ENCODE measurements around the gene ELAC1. TPM values are rescaled to one million over a fixed set of nuclear protein-coding genes. Genes with fewer than 3 reads are reported as not detected.

Gene ELAC1
- total RNA-seq, 2 experiments from 2014 or later: 1.5 to 4.2 TPM

DNA sequence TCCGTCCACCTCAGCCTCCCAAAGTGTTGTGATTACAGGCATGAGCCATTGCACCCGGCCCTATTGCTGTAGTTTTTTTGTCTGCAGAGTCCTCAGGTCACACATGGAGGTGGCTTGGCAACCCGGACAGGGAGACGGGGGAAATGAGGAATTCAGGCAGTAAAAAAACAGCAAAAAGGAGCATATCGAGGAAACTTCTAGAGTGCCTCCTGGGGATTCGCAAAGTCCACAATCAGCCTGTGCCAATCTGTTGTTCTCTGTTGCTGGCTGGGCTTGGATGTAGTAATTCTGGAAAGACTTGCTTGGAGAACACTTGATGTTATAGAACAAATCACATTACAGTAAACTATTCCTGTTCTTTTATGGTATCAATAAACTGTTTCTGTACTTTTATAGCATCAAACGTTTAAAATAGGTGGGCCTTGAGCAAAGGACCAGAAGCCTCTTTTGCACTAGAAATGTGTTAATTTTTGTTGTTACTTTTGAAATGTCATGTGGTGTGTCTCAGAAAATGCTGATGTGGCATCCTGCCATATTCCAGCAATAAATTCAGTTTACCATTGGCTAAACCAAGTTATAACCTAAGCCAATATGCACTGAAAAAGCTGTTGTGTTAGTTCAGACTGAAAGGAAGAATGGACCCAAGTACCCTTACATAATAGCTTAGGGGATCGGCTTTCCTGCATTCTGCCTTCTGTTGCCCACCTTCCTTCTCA, 14.4 kb downstream of the ELAC1 start:
- H3K27ac ChIP-seq (ENCODE audit: low read depth, low read length, poor library complexity, severe bottlenecking): no peak overlapping the region
- H3K4me2 ChIP-seq (ENCODE audit: low read length): no peak overlapping the region
- TF ChIP-seq, protein P1, sequence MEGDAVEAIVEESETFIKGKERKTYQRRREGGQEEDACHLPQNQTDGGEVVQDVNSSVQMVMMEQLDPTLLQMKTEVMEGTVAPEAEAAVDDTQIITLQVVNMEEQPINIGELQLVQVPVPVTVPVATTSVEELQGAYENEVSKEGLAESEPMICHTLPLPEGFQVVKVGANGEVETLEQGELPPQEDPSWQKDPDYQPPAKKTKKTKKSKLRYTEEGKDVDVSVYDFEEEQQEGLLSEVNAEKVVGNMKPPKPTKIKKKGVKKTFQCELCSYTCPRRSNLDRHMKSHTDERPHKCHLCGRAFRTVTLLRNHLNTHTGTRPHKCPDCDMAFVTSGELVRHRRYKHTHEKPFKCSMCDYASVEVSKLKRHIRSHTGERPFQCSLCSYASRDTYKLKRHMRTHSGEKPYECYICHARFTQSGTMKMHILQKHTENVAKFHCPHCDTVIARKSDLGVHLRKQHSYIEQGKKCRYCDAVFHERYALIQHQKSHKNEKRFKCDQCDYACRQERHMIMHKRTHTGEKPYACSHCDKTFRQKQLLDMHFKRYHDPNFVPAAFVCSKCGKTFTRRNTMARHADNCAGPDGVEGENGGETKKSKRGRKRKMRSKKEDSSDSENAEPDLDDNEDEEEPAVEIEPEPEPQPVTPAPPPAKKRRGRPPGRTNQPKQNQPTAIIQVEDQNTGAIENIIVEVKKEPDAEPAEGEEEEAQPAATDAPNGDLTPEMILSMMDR (conservative IDR thresholded peaks at IDR 0.05; ENCODE audit: low read length): no peak
- no peak for TF ChIP-seq EZH2phosphoT487 (IDR thresholded peaks at IDR 0.05; ENCODE audit: borderline replicate concordance, low read depth, low read length)
- CTCF ChIA-PET (ENCODE audit: unreplicated experiment): no interaction called here
- H4K20me1 ChIP-seq (ENCODE audit: insufficient read depth, low read length): no peaks in the 10 kb centered on the region
- no peak overlapping the region for H3K4me3 ChIP-seq (ENCODE audit: low read depth, low read length, poor library complexity, severe bottlenecking)
- H2AFZ ChIP-seq (ENCODE audit: low read length): no peak overlapping the region
- H3K9me2 ChIP-seq (ENCODE audit: insufficient read depth, low read length): no peaks in the 10 kb centered on the region
- no TSS peak for BruUV-seq (replicated peaks)
- no peaks in the 10 kb centered on the region for H3K4me1 ChIP-seq (ENCODE audit: insufficient read depth, low read length, poor library complexity, severe bottlenecking)
- no peak for DNase-seq (ENCODE audit: low spot score)
- H3K79me2 ChIP-seq (ENCODE audit: insufficient read depth, low read depth, low read length): no peaks in the 10 kb centered on the region
- H3K36me3 ChIP-seq (ENCODE audit: insufficient read depth, low read length): peaks cover 23% of the 10 kb centered on the region
- POLR2A ChIA-PET: no interaction called here
- H3K9me3 ChIP-seq (ENCODE audit: low read length): no peaks in the 10 kb centered on the region
- intact Hi-C loops (cut with micrococcal nuclease; ENCODE audit: unreplicated experiment): no loop called here

DNA sequence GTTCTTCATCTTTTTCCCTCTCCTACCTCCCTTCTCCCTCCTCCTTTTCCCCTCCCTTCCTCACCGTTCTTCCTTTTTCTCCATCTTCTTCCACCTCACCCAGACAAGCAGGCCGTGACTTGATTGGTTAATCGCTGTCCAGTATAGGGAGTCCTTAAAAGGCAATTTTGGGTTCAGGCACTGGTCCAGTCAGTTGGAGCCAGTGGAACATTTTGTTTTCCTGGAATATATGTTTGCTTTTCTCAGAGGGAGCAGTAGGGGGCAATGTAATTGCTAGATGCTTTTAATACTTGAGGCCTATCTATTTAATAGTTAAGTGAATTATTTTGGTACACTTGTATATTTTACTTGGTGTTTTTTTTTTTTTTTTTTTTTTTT, 15.0 kb downstream of the ELAC1 start:
- Histone ChIP-seq H3K9me2 (ENCODE audit: insufficient read depth, low read length) (no peaks in the 10 kb centered on the region), H4K20me1 (ENCODE audit: insufficient read depth, low read length) (no peaks in the 10 kb centered on the region), H3K4me1 (ENCODE audit: insufficient read depth, low read length, poor library complexity, severe bottlenecking) (no peaks in the 10 kb centered on the region), H3K4me3 (ENCODE audit: low read depth, low read length, poor library complexity, severe bottlenecking) (no peak overlapping the region), H3K4me2 (ENCODE audit: low read length) (no peak overlapping the region), H3K27ac (ENCODE audit: low read depth, low read length, poor library complexity, severe bottlenecking) (no peak overlapping the region), H3K9me3 (ENCODE audit: low read length) (no peaks in the 10 kb centered on the region), H3K79me2 (ENCODE audit: insufficient read depth, low read depth, low read length) (no peaks in the 10 kb centered on the region), H3K36me3 (ENCODE audit: insufficient read depth, low read length) (peaks cover 17% of the 10 kb centered on the region), H2AFZ (ENCODE audit: low read length) (no peak overlapping the region)
- ChIA-PET CTCF (ENCODE audit: unreplicated experiment) (no interaction called here), POLR2A (no interaction called here)
- intact Hi-C loops (cut with micrococcal nuclease; ENCODE audit: unreplicated experiment): no loop called here
- DNase-seq (ENCODE audit: low spot score): no peak
- TF ChIP-seq, protein P1 (conservative IDR thresholded peaks at IDR 0.05; ENCODE audit: low read length): peak; percentile 42
- TF ChIP-seq EZH2phosphoT487 (IDR thresholded peaks at IDR 0.05; ENCODE audit: borderline replicate concordance, low read depth, low read length): no peak
- BruUV-seq (replicated peaks): no TSS peak

DNA sequence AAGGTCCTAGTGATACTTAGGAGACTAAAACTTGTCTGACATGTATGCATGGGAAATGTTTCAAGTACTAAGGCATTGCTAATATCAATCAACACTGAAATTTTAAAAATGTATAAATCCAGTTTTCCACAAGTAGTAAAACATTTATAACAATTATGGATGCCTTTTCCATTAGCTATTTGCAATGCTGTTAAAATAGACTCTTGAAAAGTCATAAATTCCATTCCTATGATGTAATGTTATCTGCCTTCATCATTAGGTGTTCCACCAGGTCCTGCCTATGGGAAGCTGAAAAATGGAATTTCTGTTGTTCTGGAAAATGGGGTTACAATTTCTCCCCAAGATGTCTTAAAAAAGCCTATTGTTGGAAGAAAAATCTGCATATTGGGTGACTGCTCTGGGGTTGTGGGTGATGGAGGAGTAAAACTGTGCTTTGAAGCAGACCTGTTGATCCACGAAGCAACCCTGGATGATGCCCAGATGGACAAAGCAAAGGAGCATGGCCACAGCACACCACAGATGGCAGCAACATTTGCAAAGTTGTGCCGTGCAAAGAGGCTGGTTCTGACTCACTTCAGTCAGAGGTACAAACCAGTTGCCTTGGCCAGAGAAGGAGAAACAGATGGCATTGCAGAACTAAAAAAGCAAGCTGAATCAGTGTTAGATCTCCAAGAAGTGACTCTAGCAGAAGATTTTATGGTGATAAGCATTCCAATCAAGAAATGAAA, 18.7 kb downstream of the ELAC1 start:
- no TSS peak for BruUV-seq (replicated peaks)
- CTCF ChIA-PET (ENCODE audit: unreplicated experiment): no interaction called here

More for the DNA sequence above, 18.7 kb downstream of the ELAC1 start:
- TF ChIP-seq, protein P1 (conservative IDR thresholded peaks at IDR 0.05; ENCODE audit: low read length): no peak
- TF ChIP-seq EZH2phosphoT487 (IDR thresholded peaks at IDR 0.05; ENCODE audit: borderline replicate concordance, low read depth, low read length): no peak
- no peaks in the 10 kb centered on the region for H3K79me2 ChIP-seq (ENCODE audit: insufficient read depth, low read depth, low read length)
- no peaks in the 10 kb centered on the region; the same call in 1 of the 2 replicates for H3K36me3 ChIP-seq (ENCODE audit: insufficient read depth, low read length)
- H3K9me2 ChIP-seq (ENCODE audit: insufficient read depth, low read length): no peaks in the 10 kb centered on the region
- H3K27ac ChIP-seq (ENCODE audit: low read depth, low read length, poor library complexity, severe bottlenecking): no peak overlapping the region
- H3K4me3 ChIP-seq (ENCODE audit: low read depth, low read length, poor library complexity, severe bottlenecking): no peak overlapping the region
- intact Hi-C loops (cut with micrococcal nuclease; ENCODE audit: unreplicated experiment): no loop called here
- H3K4me1 ChIP-seq (ENCODE audit: insufficient read depth, low read length, poor library complexity, severe bottlenecking): no peaks in the 10 kb centered on the region
- H3K9me3 ChIP-seq (ENCODE audit: low read length): no peaks in the 10 kb centered on the region
- no peak overlapping the region for H2AFZ ChIP-seq (ENCODE audit: low read length)
- H3K4me2 ChIP-seq (ENCODE audit: low read length): no peak overlapping the region
- DNase-seq (ENCODE audit: low spot score): no peak
- H4K20me1 ChIP-seq (ENCODE audit: insufficient read depth, low read length): no peaks in the 10 kb centered on the region
- POLR2A ChIA-PET: no interaction called here
